ENCODE results near the gene GAB3. TPM values are rescaled to one million over a fixed set of nuclear protein-coding genes. Genes with fewer than 3 reads are reported as not detected.

The GAB3 gene, protein sequence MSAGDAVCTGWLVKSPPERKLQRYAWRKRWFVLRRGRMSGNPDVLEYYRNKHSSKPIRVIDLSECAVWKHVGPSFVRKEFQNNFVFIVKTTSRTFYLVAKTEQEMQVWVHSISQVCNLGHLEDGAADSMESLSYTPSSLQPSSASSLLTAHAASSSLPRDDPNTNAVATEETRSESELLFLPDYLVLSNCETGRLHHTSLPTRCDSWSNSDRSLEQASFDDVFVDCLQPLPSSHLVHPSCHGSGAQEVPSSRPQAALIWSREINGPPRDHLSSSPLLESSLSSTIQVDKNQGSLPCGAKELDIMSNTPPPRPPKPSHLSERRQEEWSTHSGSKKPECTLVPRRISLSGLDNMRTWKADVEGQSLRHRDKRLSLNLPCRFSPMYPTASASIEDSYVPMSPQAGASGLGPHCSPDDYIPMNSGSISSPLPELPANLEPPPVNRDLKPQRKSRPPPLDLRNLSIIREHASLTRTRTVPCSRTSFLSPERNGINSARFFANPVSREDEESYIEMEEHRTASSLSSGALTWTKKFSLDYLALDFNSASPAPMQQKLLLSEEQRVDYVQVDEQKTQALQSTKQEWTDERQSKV
- 1 to 10 TPM; 5.8 to 6.6 TPM for total RNA-seq
- long read RNA-seq, donor 1, partial matches to known transcripts = 0 of 6 reads
- long read RNA-seq, donor 1, other reads (novel, unspliced or antisense) = 3 of 6 reads
- long read RNA-seq, donor 2, partial matches to known transcripts = 0 of 4 reads
- long read RNA-seq, donor 2, other reads (novel, unspliced or antisense) = 4 of 4 reads

DNA sequence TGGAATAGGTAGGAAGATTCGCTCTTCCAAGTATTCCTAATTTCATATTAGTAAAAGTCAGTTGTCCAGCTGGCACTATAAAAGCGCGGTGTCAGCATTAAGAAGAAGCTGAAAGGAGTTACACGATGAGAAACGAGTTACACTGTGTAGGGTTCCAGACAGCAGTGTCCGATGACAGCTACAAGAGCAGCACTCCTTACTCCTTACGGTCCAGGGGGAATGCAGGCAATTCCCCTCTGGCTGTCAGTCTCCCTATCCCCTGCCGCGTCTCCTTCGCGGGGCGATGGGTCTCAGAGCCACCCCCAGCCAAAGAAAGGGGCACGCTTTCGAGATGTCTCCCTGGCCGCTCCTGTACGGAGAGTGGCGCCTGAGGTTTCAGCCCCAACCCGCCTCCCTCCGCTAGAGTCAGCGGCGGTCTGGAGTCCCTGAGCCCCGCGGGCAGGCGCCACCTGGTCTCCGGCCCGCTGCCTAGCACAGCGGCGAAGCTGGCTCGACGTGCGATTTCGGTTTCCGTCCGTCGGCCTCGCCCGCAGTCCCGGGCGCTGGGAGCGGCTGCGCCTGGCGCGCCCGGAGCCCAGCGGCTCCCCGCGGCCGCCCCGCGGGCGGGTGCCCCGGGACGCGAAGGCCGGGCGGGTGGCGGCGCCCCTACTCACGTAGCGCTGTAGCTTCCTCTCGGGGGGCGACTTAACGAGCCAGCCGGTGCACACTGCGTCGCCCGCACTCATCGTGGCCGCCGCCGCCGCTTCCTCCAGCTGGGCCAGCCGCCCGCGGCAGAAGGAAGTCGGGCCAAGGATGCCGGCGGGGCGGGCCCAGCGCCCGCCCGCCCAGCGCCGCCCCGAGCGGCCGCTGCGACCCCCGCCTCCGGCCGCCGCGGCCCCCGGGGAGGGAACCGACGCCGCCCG lies at the start of gene GAB3:
TSS of gene GAB3 (minus strand) at position 777 of the 902 bp plus-strand sequence. CDS start at position 725, 52 bp downstream.
- no peak for DNase-seq (ENCODE audit: low spot score)
- intact Hi-C loops (cut with DNase I) = no loop called here

DNA sequence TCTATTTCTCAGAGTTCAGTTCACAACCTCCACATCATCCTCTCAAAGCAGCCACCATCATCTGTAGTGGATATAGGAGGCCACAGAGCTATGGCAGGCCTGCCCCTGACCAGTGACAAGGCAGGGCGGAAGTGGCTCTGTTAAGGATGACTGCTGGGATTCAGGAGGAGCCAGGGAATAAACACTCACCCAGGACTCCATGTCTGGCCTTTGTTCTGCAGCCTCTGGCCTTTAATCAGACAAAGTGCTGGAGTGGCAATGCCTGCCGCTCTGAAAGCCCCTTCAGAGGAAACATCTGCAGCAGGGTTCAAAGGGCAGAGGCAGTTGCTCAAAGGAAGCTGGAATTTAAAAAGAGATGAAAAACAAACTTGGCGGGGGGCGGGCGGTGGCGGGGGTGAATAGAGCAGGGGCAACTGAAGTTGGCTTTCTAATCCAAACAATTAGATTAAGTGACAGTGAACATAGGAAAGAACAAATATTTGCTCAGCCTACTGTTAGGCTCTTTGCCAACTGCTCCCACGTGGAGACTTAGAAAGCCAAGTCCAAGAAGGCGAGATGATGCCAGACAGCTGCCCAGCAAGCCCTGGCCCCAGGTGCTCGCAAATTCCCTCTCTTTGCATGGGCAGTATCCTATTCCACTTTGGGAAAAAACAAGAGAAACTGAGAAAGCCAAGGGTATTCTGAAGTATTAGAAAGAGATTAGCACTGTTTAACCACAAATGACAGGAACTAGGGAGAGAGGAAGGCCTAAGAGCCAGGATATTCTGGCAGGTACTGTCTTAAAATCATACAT lies 48.9 kb upstream of the GAB3 start:
- no peak for DNase-seq (ENCODE audit: low spot score)
- intact Hi-C loops (cut with DNase I) = no loop called here

DNA sequence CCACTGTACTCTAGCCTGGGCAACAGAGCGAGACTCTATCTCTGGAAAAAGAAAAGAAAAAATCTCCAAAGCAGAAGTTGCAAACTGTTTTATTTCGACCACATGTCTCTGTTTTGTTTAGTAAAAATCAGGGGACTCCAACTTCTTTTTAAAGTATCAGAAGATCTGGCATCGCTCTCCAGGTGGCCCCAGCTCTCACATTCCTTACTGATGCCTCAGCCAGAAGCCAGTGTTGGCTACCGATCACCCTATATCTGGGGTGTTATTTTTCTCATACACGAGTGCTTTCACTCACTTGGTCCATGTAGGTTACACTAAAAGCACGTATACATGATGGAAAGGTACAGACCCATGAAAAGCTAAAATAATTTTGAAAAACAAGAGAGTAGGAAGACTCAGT lies 46.1 kb upstream of the GAB3 start:
- no peak for DNase-seq (ENCODE audit: low spot score)
- intact Hi-C loops (cut with DNase I) = no loop called here

DNA sequence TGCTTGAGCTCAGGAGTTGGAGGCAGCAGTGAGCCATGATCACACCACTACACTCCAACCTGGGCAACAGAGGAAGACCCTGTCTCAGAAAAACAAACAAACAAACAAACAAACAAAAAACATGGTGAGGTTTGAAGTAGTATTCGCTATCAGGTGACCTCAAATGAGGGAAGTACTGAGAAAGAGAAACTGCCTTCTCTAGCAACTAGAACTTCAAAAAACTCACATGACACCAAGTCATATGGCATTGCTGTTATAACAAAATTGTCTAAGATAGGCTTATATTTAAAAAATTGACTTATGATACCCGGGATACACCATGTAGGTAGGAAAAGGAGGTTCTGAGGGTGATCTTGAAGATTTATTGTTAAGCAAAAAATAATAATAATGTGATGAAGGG lies 44.1 kb upstream of the GAB3 start:
- DNase-seq (ENCODE audit: low spot score) = no peak
- intact Hi-C loops (cut with DNase I) = no loop called here

DNA sequence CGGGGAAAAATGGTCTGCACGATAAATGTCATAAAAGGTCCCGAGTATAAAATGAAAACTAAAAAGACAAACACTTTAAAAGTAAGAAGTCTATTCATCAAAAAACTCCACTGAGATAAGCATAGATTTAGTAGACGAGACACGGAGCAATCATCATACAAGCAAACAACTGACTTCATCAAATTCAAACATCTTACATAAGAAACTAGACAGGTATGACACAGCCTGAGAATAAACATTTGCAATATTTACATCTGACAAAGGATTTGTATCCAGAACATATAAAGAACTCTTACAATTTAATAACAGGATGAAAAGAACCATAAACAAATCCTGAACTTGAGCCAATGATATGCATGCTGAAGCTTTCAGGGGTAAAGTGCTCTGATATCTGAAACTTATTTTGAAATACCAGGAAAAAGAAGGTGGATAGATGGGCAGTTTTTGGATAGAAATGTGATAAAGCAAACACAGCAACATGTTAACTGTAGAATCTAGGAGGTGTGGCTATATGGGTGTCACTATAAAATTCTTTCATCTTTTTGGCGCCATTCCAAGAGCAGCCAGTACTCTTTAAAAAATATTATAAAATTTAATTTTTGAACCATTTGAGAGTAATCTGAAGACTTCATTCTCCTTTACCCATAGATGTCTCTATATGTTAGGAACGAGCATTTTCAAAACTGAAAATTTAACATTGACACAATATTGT lies 42.4 kb upstream of the GAB3 start:
- intact Hi-C loops (cut with DNase I) = no loop called here
- no peak for DNase-seq (ENCODE audit: low spot score)

DNA sequence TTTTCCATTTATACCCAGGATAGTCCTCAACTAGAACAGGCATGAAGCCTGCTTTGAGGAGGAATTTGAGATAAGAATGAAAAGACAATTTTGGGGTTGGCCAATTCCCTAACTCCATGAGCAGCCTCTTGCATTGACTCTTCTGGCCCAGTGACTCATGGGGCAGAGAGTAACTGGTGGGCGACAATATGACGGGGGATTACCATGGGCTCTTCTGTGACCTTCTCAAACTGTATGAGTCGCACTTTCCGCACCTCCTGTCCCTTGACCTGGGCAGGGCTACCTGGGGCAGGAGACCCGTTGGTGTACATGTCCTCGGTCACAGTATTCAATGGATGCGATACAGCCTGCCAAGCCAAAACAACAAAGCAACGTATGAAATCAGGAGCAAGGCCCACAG lies 41.1 kb upstream of the GAB3 start:
- no peak for DNase-seq (ENCODE audit: low spot score)
- intact Hi-C loops (cut with DNase I) = no loop called here

DNA sequence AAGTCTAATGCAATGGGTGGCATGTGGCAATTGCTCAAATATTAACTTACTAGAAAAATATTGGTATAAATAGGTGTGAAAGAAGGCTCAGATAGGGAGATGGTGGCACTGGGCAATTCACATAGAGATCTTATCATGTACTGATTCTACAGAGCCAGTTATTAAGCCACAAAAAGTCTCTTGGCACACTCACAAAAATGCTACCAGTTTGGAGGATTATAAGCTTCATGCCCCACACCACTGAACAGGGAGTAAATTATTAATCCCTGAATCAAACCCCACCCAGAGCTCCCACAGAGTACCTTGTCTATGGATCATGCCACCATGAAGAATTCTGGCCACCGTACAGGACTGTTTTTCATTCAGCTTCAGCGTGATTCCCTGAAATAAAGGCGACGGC lies 40.6 kb upstream of the GAB3 start:
- no peak for DNase-seq (ENCODE audit: low spot score)
- intact Hi-C loops (cut with DNase I) = no loop called here

DNA sequence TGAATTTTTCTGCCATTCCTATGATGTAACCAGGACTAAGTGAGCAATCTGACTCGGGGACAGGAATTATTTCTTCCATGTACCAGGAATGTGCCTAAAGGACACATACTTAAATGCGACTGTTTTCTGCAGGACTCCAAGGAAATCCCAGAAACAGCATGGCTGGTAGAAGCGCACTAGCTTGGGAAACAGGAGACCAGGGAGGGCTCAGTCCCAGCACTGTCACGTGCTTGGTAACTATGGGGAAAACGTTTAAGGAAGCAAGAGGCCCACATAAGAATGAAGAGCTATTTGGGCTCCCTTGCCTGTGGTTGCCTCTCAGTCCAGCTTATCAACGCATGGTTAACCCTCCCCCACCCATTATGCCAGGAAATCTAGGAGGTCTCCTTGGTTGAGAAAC lies 34.8 kb upstream of the GAB3 start:
- DNase-seq (ENCODE audit: low spot score) = no peak
- intact Hi-C loops (cut with DNase I) = no loop called here

DNA sequence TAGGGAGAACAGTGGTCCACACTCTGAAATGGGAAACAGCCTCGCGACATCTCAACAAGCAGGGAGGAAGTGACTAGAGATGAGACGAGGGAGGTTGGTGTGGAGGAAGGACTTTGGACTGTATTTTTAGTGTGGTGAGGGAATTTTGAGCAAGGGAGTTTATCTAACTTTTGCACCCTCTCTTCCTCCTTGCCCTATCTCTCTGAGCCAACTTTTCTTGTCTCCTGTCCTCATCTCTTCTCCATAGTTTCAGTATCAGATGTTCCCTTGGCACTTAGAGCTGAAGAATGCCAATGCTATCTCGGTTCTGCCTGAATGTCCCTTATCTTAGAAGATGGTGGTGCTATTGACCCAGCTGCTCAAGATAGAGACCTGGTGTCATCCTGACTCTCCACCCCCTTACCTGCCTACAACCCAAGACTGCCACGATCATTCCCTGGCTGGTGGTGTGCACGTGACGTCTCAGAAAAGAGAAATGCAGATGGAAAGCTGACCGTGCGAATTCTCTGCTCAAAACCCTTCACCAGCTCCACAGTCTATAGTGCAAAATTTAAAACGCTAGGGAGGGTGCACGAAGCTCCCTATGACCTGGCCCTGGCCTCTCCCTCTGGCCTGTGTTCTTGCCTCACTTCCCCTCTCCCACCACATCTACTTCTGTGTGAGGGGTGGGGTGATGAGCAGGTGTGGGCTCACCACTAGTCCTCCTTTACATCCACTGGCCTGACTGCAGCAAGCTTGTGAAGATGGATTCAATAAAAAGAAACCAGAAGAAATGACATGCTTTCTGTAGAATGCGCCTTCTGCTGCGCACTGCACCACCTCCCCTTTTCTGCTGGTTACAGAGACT lies 33.5 kb upstream of the GAB3 start:
- DNase-seq (ENCODE audit: low spot score) = no peak
- intact Hi-C loops (cut with DNase I) = no loop called here

DNA sequence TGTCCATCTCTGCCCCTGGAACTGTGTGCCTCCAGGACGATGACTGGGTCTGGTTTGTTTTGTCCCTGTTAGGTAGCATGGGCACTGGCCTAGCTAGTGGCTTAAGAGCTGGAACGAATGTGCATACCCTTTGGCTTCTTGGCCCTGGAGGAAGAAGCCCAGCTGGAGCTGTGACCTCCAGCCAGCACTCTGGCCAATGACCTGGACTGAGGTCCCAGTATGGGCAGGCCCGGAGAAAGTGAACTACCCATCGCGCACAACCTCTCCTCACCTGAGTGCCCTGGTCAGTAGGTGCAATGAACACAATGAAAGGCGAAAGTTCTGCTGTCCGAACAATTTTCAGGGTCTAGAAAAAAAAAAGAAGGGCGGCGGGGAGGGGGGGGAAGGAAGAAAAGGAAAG lies 30.1 kb upstream of the GAB3 start:
- no peak for DNase-seq (ENCODE audit: low spot score)
- intact Hi-C loops (cut with DNase I) = no loop called here

DNA sequence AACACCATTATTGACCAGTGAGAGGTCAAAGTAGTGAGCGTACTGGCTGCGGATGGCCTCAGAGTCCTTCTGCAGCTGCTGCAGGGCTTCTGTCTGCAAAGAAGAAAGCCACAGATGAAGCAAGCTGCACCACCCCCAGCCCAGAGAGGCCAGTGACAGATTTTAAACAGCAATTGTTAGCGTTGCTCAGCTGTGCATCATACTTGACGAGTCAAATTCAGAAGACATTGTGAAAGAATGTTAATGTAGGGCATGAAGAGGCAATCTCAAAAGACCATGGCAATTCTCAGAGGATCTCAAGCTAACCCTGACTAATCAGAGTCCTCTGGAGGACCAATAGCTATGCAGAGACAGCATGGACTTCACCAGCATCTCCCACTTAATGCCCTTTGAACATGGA lies 28.4 kb upstream of the GAB3 start:
- DNase-seq (ENCODE audit: low spot score) = no peak
- intact Hi-C loops (cut with DNase I) = no loop called here

DNA sequence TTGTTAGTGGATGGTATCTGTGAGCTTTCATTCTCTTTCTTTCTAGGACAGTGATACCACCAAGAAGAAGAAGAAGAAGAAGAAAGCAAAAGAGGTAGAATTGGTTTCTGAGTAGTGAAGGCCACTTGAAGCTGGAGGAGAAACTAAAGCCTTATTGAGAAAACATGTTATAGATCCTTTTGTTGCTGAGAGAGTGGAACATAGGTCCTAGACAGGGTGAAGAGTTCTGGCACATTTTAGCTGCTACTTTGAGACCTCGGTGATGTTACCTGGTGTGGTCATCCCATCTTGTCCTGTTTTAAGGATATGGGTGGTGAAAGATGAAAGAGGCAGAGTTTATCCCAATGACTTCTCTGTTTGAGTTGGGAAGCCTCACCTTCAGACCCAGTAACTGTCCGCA lies 25.9 kb upstream of the GAB3 start:
- DNase-seq (ENCODE audit: low spot score) = no peak
- intact Hi-C loops (cut with DNase I) = no loop called here

DNA sequence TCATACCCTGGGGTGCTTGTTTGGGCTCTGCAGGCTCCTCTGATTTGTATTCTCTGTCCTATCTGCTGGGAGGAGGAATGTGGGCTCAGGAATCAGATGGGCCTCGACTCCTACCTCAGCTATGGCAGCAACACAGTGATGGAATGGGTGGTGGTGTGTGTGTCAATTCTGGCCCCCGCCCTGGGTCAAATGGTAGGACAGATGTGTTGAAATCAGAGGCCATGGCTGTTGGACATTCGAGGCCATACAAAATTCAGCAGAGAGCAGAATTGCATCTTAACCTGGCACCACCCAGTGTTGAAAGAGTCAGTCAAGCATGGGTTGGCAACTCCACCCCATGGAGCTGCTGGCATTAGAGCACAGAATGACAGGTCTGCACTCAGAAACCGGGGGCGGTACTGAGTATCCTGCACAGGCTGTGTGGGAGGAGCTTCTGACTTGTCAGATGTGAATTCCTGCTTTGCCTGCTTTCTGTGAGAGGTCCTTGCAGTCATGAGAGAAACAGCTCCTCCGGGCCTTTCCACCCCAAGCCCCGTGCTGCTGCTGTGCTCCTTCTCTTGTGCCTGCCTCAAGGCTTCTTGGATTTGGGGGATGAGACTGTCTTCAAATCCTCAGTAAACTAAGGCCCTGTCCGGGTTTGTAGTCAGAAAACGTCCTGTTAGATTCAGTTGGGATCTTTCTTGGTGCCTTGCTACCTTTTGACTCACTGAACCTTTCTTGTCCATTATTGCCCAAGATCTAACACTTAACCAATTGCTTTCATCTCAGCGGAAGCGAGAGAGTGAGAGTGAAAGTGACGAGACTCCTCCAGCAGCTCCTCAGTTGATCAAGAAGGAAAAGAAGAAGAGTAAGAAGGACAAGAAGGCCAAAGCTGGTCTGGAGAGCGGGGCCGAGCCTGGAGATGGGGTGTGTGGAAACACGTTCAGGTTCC lies 24.8 kb upstream of the GAB3 start:
- DNase-seq (ENCODE audit: low spot score) = no peak
- intact Hi-C loops (cut with DNase I) = no loop called here

DNA sequence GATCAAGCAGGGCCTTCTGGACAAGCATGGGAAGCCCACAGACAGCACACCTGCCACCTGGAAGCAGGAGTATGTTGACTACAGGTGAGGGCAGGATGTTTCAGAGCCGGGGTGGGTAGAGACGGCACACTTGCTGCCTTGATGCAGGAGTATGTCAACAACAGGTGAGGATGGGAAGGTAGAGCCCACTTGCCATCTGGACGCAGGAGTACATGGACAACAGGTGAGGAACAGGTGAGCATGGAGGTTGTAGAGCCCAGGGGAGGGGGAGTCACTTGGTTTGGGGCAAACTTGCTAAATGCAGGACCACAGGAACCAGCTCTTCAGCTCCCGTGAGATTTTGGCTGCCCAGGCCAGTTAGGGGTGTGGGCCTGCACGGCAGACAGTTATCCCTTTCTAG lies 23.7 kb upstream of the GAB3 start:
- no peak for DNase-seq (ENCODE audit: low spot score)
- intact Hi-C loops (cut with DNase I) = no loop called here

DNA sequence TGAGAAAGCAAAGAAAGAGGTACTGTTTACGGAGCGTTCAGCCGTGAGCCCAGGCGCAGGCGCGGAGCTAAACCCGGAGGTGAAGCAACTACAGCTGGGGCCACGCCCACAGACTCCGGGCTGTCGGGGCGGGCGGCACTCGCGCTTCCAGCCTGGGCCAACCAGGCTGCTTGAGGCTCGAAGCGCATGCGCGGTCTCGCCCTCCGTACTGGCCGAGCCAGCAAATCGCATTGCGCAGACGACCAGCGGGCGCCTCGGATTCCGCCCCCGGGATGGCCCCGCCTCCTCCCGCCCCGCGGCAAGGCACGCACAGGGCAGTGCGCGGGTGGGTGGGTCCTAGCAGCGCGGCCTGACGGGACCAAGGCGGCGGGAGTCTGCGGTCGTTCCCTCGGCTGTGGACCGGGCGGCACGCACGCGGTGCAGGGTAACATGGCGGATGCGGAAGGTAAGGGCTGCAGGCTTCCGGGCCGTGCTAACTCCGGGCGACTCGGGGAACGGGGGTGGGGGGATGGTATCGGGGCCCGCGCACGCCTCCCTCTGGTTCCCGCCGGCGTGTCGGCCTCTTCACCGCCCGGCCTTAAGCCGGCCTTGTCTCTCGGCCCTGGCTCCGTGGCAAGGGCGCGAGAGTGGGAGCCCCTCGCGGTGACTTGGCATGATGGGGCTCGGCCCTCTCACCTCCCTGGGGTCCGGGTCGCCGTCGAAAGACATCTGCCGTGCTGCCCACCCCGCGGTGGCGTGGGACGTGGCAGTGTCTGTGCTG lies 11.8 kb upstream of the GAB3 start, which contains the start of gene DKC1:
TSS of gene DKC1 (plus strand) at position 328 of the 760 bp plus-strand sequence. CDS start at position 430, 102 bp downstream.
- intact Hi-C loops (cut with DNase I) = loop anchor here in 1 of 2 donors (5.0 kb wide), 1 partner anchor 1860 kb away; no protein-coding TSS in a partner anchor
- peak; percentile 99 for DNase-seq (ENCODE audit: low spot score)

All from posterior vena cava (tissue), 2 donors.